ENCODE results near the gene SRR.
"Not testable (repeated sequence)": the region's sequence is repeated elsewhere in the genome, so short reads cannot be mapped to it uniquely, and the experiment has no call there.

Gene SRR

DNA sequence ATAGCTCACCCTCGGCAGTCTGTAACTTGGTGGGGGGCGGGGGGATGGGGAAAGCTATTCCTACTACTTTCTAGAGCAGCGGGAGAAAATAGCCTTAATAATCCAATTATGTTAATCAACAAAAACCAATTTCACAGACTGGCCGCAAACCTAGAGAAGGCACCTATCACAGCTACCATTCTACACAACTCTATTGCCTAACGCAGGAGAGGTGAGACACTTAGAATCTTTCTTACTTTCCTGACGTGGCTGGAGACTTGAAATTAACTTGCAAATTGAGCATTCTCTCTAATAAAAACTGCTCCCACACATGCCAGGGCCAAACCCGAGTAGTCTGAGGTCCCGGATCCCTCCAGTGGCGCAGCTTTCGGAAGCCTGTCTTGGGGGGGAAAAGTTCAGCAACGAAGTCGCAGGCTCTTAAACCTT, 959 bp upstream of the SRR start:
- peaks cover 41% of the 10 kb centered on the region for H3K36me3 Mint-ChIP-seq (ENCODE audit: low read depth)
- peak overlapping the region; percentile 86 to 97 (median 97) for H3K27ac Mint-ChIP-seq
- peak overlapping the region; percentile 91 to 97 (median 94) for H3K4me3 Mint-ChIP-seq
- peaks cover 10% of the 10 kb centered on the region for H3K4me1 Mint-ChIP-seq
- H3K9me3 Mint-ChIP-seq: no peaks in the 10 kb centered on the region
- no peaks in the 10 kb centered on the region for H3K27me3 Mint-ChIP-seq (ENCODE audit: low read depth)
- TF ChIP-seq, protein P1, sequence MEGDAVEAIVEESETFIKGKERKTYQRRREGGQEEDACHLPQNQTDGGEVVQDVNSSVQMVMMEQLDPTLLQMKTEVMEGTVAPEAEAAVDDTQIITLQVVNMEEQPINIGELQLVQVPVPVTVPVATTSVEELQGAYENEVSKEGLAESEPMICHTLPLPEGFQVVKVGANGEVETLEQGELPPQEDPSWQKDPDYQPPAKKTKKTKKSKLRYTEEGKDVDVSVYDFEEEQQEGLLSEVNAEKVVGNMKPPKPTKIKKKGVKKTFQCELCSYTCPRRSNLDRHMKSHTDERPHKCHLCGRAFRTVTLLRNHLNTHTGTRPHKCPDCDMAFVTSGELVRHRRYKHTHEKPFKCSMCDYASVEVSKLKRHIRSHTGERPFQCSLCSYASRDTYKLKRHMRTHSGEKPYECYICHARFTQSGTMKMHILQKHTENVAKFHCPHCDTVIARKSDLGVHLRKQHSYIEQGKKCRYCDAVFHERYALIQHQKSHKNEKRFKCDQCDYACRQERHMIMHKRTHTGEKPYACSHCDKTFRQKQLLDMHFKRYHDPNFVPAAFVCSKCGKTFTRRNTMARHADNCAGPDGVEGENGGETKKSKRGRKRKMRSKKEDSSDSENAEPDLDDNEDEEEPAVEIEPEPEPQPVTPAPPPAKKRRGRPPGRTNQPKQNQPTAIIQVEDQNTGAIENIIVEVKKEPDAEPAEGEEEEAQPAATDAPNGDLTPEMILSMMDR (IDR thresholded peaks at IDR 0.05; ENCODE audit: unreplicated experiment in 3 of 3): no peak

GRCh38 chr17:2304931-2305330, 1.2 kb downstream of the SRR start:
- Mint-ChIP-seq H3K27me3 (ENCODE audit: low read depth) (no peaks in the 10 kb centered on the region), H3K9me3 (no peaks in the 10 kb centered on the region), H3K27ac (peak overlapping the region in 1 of 3 experiments; percentile 10), H3K36me3 (ENCODE audit: low read depth) (peaks cover 25% of the 10 kb centered on the region), H3K4me3 (peak overlapping the region; percentile 77 to 85 (median 81)), H3K4me1 (peaks cover 12% of the 10 kb centered on the region)
- TF ChIP-seq, protein P1 (IDR thresholded peaks at IDR 0.05; ENCODE audit: unreplicated experiment in 3 of 3): no peak

GRCh38 chr17:2309338-2310154, 5.8 kb downstream of the SRR start:
- TF ChIP-seq, protein P1 (IDR thresholded peaks at IDR 0.05; ENCODE audit: unreplicated experiment in 3 of 3): no peak
- Mint-ChIP-seq H3K27ac (peak overlapping the region in 2 of 3 experiments; percentile 30 to 41), H3K9me3 (no peaks in the 10 kb centered on the region), H3K27me3 (ENCODE audit: low read depth) (no peaks in the 10 kb centered on the region), H3K4me1 (peaks cover 6% of the 10 kb centered on the region), H3K4me3 (peak overlapping the region in 2 of 3 experiments; percentile 13 to 36), H3K36me3 (ENCODE audit: low read depth) (peaks cover 10% of the 10 kb centered on the region)

DNA sequence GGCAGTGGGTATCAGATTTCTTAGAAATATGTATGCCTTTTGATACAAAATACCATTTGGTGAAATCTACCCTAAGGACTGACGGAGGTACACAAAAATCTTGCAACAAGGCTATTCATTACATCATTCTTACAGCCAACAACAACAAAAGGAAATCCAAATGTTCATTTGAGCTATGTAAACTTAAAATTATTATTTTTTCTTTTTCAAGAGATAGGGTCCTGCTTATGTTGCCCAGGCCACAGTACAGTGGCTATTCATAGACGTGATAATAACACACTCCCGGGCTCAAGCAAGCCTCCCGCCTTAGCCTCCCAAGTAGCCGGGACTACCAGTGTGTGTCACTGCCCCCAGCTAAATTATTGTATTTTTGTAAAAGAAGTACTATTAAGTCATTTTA, 9.0 kb downstream of the SRR start:
- Mint-ChIP-seq H3K4me3 (no peak overlapping the region), H3K27ac (no peak overlapping the region), H3K36me3 (ENCODE audit: low read depth) (peaks cover 2% of the 10 kb centered on the region), H3K27me3 (ENCODE audit: low read depth) (no peaks in the 10 kb centered on the region), H3K9me3 (no peaks in the 10 kb centered on the region), H3K4me1 (peaks cover 6% of the 10 kb centered on the region)
- TF ChIP-seq, protein P1 (IDR thresholded peaks at IDR 0.05; ENCODE audit: unreplicated experiment in 3 of 3): no peak

DNA sequence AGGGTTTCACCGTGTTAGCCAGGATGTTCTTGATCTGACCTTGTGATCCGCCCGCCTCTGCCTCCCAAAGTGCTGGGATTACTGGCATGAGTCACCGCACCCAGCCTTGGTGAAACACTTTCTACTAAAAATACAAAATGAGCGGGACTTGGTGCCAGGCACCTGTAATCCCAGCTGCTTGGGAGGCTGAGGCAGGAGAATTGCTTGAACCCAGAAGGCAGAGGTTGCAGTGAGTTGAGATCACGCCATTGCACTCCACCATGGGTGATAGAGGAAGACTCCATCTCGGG, 13.1 kb downstream of the SRR start:
- not testable (repeated sequence) for H3K27me3 Mint-ChIP-seq (ENCODE audit: low read depth); H3K27ac Mint-ChIP-seq; H3K9me3 Mint-ChIP-seq; H3K4me3 Mint-ChIP-seq; H3K4me1 Mint-ChIP-seq
- peaks cover 22% of the 10 kb centered on the region for H3K36me3 Mint-ChIP-seq (ENCODE audit: low read depth)

- TF ChIP-seq, protein P1 (IDR thresholded peaks at IDR 0.05; ENCODE audit: unreplicated experiment in 3 of 3): no peak
- Mint-ChIP-seq H3K36me3 (ENCODE audit: low read depth) (peaks cover 29% of the 10 kb centered on the region), H3K27ac (no peak overlapping the region), H3K27me3 (ENCODE audit: low read depth) (no peaks in the 10 kb centered on the region), H3K4me3 (no peak overlapping the region), H3K4me1 (no peaks in the 10 kb centered on the region), H3K9me3 (no peaks in the 10 kb centered on the region)
Measured at GRCh38 chr17:2317796-2318195, 14.0 kb downstream of the SRR start.

Measured in nephron (organoid).